CD4-positive, alpha-beta T cell (primary cell): ENCODE results near the gene UNC80. TPM values are rescaled to one million over a fixed set of nuclear protein-coding genes. Genes with fewer than 3 reads are reported as not detected.
A peak's percentile ranks its signal among the peaks of the same experiment; 100 is the strongest.

Experiments
- ATAC-seq: fragments of 200-7000 bp; cut with Tn5 transposase; one replicate; pipeline ENCODE4 v1.10.0; 2022; ENCODE audit warnings: mild to moderate bottlenecking; ENCODE audit not compliant: poor library complexity
- CTCF ChIA-PET: fragments of 350-600 bp; sonication (Branson Sonifier 250); formaldehyde crosslinking; loops from one replicate; lab custom pipeline; 2021; ENCODE audit warnings: antibody characterized with exemption, inconsistent platforms; lab: Charles Lee
- POLR2A ChIA-PET: fragments of 350-600 bp; sonication (Branson Sonifier 250); formaldehyde crosslinking; loops from one replicate; lab custom pipeline; 2021; ENCODE audit warnings: antibody characterized with exemption, inconsistent platforms; lab: Charles Lee
- DNase-seq, 14 experiments: peaks; one replicate each; pipeline ENCODE4 v3.0.0-alpha.2; 2013 to 2020; ENCODE audit warnings: mixed read lengths in 2 of 14
- H3K27ac ChIP-seq, 2 donors: one replicate each; pipeline versions ENCODE4 v1.5.1 to v1.7.0; 2013; ENCODE audit warnings: low read length in 2 of 2, low read depth in 1 of 2, mild to moderate bottlenecking in 1 of 2
- H3K27me3 ChIP-seq, 2 experiments: 1 replicate in 1 of 2; 2 replicates in 1 of 2; pipeline versions ENCODE4 v1.6.1 to v1.7.0; 2013; ENCODE audit warnings: low read length in 2 of 2, control low read depth in 1 of 2, mild to moderate bottlenecking in 1 of 2, moderate library complexity in 1 of 2; ENCODE audit not compliant: insufficient read depth in 2 of 2, control insufficient read depth in 1 of 2
- H3K36me3 ChIP-seq: one replicate; pipeline ENCODE4 v1.6.1; 2013; ENCODE audit warnings: low read length, control low read depth; ENCODE audit not compliant: insufficient read depth
- H3K4me1 ChIP-seq: one replicate; pipeline ENCODE4 v1.6.1; 2013; ENCODE audit warnings: low read length, control low read depth; ENCODE audit not compliant: insufficient read depth
- H3K4me3 ChIP-seq: one replicate; pipeline ENCODE4 v1.5.1; 2013; ENCODE audit warnings: mild to moderate bottlenecking, low read length, moderate library complexity
- H3K9me3 ChIP-seq, 2 experiments: 1 replicate in 1 of 2; 2 replicates in 1 of 2; pipeline versions ENCODE4 v1.6.1 to v1.7.0; 2013; ENCODE audit warnings: low read length in 2 of 2, mild to moderate bottlenecking in 2 of 2, control low read depth in 1 of 2, moderate library complexity in 1 of 2; ENCODE audit not compliant: control insufficient read depth in 1 of 2, insufficient read depth in 1 of 2
- H3K27ac Mint-ChIP-seq: one replicate; pipeline ENCODE4 v1.8.0; 2020; ENCODE audit warnings: mixed read lengths
- H3K27me3 Mint-ChIP-seq: one replicate; pipeline ENCODE4 v1.8.0; 2021; ENCODE audit warnings: mixed read lengths
- H3K36me3 Mint-ChIP-seq: one replicate; pipeline ENCODE4 v1.8.0; 2021; ENCODE audit warnings: low read depth, mixed read lengths
- H3K4me1 Mint-ChIP-seq: one replicate; pipeline ENCODE4 v1.8.0; 2021; ENCODE audit warnings: low read depth, mixed read lengths
- H3K4me3 Mint-ChIP-seq: one replicate; pipeline ENCODE4 v1.8.0; 2020; ENCODE audit warnings: mild to moderate bottlenecking, mixed read lengths
- H3K9me3 Mint-ChIP-seq: one replicate; pipeline ENCODE4 v1.8.0; 2020; ENCODE audit warnings: mixed read lengths
- CTCF ChIP-seq: fragments of 200-600 bp; IDR thresholded peaks from one replicate; pipeline ENCODE4 v1.8.0; 2022; ENCODE audit warnings: antibody characterized with exemption, mild to moderate bottlenecking
- intact Hi-C, 2 experiments: fragments of 100-400 bp; cut with DNase I in 1 of 2; cut with micrococcal nuclease in 1 of 2; formaldehyde crosslinking; loops; one replicate each; pipeline versions ENCODE4 v1.15.1 to v1.9.0; 2023 to 2025; cut with DNase I, micrococcal nuclease
- polyA plus RNA-seq, 2 donors: library from polyadenylated mRNA; unstranded; fragments of 120-200 nt; gene quantifications; one replicate each; pipeline ENCODE4 v1.2.1, GENCODE V29; 2013
- total RNA-seq, 174 experiments: library from RNA in 2 of 174; stranded (reverse) in 2 of 174; gene quantifications; one replicate each; pipeline ENCODE4 v1.2.3 and lab custom pipeline; 2021 to 2026

Gene UNC80
- total RNA-seq (not detected), total RNA-seq (lab: John Stamatoyannopoulos, UW) (0 to 0.34 (median 0) reads per million in 172 experiments)
- polyA plus RNA-seq (2013, experiment 1 of 2) = 0.01 TPM
- 0.05 TPM for polyA plus RNA-seq (2013, experiment 2 of 2)

GRCh38 chr2:209771474-209772289 is at the start of gene UNC80:
TSS of gene UNC80 (plus strand) at chr2:209771832. CDS start at chr2:209772073, 241 bp downstream.
- DNase-seq (peak in 4 of 14 experiments; percentile 1 to 20 (median 6)), ATAC-seq (no peak)
- peaks cover 14 to 37% of the 10 kb centered on the region in 2 experiments for H3K27me3 ChIP-seq
- no peak within 1 kb of the TSS for H3K27ac ChIP-seq
- peaks cover 2% of the 10 kb centered on the region for H3K4me1 ChIP-seq
- Mint-ChIP-seq H3K4me1 (no peaks in the 10 kb centered on the region), H3K4me3 (no peak within 1 kb of the TSS), H3K27me3 (peaks cover 34% of the 10 kb centered on the region), H3K9me3 (peaks cover 3% of the 10 kb centered on the region), H3K27ac (no peak within 1 kb of the TSS), H3K36me3 (no peaks in the 10 kb centered on the region)
- POLR2A ChIA-PET = no interaction called here
- CTCF ChIA-PET = no interaction called here
- intact Hi-C loops = no loop called here
- peaks cover 0 to 4% of the 10 kb centered on the region in 2 experiments for H3K9me3 ChIP-seq
- no peaks in the 10 kb centered on the region for H3K36me3 ChIP-seq
- no peak for TF ChIP-seq CTCF
- H3K4me3 ChIP-seq = no peak within 1 kb of the TSS

- Histone ChIP-seq H3K36me3 (no peaks in the 10 kb centered on the region), H3K4me3 (no peak overlapping the region), H3K27me3 (no peaks in the 10 kb centered on the region), H3K9me3 (no peaks in the 10 kb centered on the region), H3K4me1 (no peaks in the 10 kb centered on the region), H3K27ac (no peak overlapping the region)
- Mint-ChIP-seq H3K4me3 (no peak overlapping the region), H3K9me3 (no peaks in the 10 kb centered on the region), H3K27ac (no peak overlapping the region), H3K4me1 (no peaks in the 10 kb centered on the region), H3K36me3 (no peaks in the 10 kb centered on the region), H3K27me3 (no peaks in the 10 kb centered on the region)
- ChIA-PET CTCF (no interaction called here), POLR2A (no interaction called here)
- intact Hi-C loops = no loop called here
- DNase-seq (no peak), ATAC-seq (no peak)
- no peak for TF ChIP-seq CTCF
Observed at GRCh38 chr2:209726311-209726710, 45.3 kb upstream of the UNC80 start.

GRCh38 chr2:209727077-209727476 is 44.6 kb upstream of the UNC80 start:
- no peak overlapping the region for H3K4me3 ChIP-seq
- ChIA-PET POLR2A (no interaction called here), CTCF (no interaction called here)
- Mint-ChIP-seq H3K4me3 (no peak overlapping the region), H3K36me3 (no peaks in the 10 kb centered on the region), H3K4me1 (no peaks in the 10 kb centered on the region), H3K27ac (no peak overlapping the region), H3K9me3 (no peaks in the 10 kb centered on the region), H3K27me3 (no peaks in the 10 kb centered on the region)
- intact Hi-C loops = no loop called here
- H3K27me3 ChIP-seq = no peaks in the 10 kb centered on the region
- H3K36me3 ChIP-seq = no peaks in the 10 kb centered on the region
- no peak for TF ChIP-seq CTCF
- ATAC-seq (no peak), DNase-seq (no peak)
- H3K27ac ChIP-seq = no peak overlapping the region
- no peaks in the 10 kb centered on the region for H3K9me3 ChIP-seq
- no peaks in the 10 kb centered on the region for H3K4me1 ChIP-seq
